Myocyte (in vitro differentiated cells): ENCODE data around the gene LGR4. TPM values are rescaled to one million over a fixed set of nuclear protein-coding genes. Genes with fewer than 3 reads are reported as not detected.
A peak's percentile ranks its signal among the peaks of the same experiment; 100 is the strongest.

Experiments used
- DNase-seq: peaks from one replicate; pipeline ENCODE4 v3.0.0-alpha.2; 2012; ENCODE audit warnings: low read depth
- total RNA-seq: library from RNA; depleted of rRNA; stranded (reverse); fragments of >200 nt; gene quantifications from 2 replicates; pipeline ENCODE4 v1.2.3, GENCODE V29; 2014

LGR4 gene
- total RNA-seq, 1 donor from 2014 or later = 17.7 TPM

- peak; percentile 41 for DNase-seq
These were observed 15.1 kb upstream of the LGR4 start for GRCh38 chr11:27487706-27488105.

DNA sequence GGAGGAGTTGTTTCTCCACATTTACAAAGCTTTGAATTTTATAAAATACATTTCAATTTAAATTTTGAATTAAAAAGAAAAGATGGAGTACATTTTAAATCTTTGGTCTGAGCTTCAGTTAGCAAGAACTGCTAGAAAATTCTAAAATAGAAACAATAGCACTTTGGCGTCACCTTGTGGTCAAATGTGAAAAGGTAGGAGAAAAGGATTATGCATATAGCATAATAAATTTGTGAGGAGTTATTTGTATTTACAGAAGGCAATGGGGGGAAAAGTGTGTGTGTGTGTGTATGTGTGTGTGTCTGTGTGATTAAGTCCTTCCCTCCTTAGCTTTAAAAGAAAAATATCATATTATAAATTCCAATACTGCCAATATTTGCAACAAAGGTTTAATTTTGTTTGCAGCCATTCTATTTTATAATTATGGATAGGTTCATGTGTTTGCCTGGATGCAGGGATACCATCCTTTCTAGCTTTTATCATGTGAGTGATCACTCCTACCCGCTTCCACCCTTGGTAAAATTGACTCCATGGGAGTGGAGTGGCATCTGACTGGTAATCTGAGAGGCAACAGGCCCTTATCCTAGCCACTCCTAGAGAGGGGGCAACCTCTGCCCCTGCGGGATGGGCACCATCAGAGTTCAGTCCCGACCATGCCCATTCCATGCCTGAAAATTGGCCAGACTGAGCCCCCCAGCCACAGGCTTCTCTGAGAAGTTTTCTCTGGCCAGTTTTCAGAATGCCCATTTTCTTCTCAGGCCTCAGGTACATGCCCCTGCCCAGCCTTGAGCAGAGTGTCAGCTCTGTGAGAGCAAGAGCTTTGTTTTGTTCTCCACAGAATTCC lies 13.6 kb upstream of the LGR4 start:
- peak; percentile 82 for DNase-seq

- DNase-seq = no peak
These were observed 10.2 kb upstream of the LGR4 start for GRCh38 chr11:27482793-27483192.

- DNase-seq = no peak
These were observed 9.4 kb upstream of the LGR4 start for GRCh38 chr11:27481992-27482391.

DNA sequence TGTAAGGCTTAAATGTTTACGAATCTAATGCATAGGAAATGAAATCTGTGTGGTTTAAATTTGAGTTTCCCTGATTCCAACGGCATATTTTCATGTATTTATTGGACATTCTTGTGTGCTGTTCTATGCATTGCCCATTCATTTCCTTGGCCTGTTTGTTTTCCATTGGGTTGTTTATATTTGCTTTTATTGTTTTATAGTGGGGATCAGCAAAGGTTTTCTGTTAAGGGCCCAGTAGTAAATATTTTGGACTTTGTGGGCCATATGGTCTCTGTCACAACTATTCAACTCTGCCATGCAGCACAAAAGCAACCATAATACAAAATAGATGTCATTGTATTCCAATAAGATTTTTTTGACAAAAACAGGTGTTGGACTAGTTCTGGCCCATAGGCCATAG lies 5.2 kb upstream of the LGR4 start:
- no peak for DNase-seq

DNA sequence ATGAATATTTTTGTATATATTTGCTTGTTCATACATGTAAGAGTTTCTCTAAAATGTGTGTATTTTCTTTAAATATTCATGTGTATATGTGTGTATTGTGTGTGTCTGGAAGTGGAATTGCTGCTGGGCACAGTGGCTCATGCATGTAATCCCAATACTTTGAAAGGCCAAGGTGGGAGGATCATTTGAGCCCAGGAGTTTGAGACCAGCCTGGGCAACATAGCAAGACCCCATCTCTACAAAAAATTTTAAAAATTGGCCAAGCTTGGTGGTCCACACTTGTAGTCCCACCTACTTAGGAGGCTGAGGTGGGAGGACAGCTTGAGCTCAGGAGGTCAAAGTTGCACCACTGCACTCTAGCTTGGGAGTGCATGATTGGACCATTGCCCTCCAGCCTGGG lies 4.7 kb upstream of the LGR4 start:
- no peak for DNase-seq

DNA sequence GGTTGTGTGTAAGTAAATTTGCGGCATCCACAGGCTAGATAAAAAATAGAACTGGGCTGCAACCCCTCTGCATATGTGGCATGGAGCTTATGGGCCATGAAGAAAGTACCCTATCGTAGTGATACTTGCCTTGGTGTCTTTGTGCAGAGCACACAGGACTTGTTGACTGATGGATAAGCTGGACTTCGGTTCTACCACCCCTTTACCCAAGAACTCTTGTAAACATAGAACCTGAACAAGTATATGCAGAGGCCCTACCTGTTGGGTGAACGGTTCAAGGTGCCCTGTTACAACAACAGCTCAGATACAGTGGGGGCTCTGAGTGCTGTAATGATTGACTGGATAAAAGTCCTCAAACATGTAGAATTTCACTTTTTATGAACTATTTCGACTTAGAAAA lies 3.0 kb upstream of the LGR4 start:
- no peak for DNase-seq

DNA sequence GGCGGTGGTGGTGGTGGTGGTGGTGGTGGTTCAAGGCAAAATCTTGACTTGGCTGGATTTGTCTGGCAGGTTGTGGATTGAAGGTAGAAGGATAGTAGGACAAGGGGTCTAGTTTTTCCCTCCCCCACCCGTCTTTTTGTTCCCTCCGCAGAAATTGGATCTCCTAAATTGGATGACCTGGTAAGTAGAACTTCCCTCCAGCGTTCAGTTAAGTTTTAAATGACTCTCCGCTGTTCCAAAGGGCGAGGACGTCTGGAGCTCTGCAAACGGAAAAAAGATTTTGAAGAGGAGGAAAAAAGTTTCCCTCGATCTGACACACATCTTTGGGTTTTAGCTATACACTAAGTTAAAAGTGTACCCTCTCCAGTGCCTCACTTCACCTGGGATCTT lies 422 bp upstream of the LGR4 start:
- DNase-seq = no peak

DNA sequence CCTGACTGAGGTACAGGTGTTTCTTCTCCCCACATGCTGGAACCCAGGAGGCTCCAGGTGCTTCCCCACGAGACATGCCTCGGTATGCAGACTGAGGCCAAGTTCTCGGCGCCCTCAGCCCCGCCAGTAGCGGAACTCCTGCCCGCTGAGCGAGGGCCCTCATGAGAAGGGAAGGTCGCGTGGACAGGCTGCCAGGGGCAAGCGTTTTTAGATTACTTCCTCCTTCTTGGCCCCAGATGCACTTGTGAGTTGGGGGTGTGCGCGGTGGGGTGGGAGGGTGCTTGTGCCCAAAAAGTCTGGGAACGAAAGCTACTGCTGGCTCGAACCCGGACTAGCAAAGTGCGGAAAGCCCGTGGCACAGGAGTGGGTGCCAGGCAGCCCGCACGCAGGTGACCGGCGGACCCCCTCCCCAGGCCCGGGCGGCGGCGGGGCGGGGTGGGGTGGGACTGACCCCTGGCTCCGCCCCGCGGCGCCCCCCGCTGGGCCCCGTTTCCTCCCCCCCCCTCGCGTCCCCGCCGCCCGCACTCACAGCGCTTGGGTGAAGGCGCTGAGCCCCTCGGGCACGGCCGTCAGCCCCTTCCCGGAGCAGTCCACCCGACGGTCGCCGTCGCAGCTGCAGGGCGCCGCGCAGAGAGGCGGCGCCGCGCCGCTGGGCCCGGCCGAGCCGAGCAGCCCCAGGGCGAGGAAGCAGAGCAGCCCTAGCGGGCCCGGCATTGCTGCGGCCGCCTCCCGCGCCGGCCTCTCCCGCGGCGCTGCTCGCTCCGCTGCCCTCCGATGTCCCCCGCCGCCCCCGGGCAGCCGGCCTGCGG lies 797 bp downstream of the LGR4 start:
- DNase-seq = peak; percentile 26

DNA sequence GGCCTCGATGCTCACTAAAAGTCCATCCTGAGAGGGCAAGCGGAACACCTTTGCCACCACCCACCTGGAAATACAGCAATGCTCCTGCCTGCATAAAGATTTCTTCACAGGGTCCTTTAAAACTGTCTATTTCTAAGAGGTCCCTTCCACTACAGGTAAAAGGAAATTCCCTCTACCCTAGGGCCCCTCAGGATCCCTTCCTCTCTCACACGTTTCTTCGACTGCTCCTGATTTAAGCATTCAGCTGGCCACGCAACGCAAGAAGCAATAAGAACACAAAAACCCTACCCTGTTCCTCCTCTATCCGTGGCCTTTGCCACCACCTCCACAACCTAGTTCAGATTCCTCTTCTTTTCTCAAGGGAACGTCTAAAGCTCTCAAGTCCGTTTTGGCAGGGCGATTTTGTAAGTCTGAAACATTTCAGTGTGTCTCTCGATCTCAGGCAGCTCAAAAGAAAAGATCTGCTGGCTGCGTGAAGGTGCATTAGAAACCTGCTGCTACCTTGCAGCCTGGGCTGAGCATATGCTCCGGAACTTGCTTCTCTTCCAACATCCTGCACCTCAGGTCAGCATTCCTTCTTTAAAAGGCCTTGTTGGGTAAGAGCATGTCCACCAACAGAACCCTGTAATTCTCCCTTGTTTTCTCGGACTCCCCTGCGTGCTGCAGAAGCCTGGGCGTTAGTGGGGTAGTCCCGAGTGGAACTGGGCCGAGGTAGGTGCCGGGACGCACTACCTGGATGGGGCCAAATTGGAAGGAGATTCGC lies 1.6 kb downstream of the LGR4 start:
- no peak for DNase-seq

DNA sequence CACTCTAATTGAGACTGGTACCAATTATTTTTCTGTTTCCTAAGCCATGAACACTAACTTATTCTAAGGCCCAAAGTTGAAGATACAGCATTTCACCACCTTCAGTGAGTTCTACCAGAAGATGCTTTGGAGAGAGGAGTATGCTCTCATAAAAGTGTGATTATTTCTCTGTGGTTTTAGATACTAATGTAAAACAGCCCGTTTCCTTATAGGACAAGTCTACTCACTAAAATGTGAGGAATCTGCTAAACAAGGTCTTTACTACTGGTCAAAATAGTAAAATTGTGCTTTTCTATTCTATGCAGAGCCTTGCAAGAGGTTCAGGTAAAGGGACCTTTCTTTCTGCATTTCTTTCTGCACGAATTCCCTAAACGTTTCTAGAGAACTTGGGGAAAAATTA lies 2.4 kb downstream of the LGR4 start:
- DNase-seq = no peak

DNA sequence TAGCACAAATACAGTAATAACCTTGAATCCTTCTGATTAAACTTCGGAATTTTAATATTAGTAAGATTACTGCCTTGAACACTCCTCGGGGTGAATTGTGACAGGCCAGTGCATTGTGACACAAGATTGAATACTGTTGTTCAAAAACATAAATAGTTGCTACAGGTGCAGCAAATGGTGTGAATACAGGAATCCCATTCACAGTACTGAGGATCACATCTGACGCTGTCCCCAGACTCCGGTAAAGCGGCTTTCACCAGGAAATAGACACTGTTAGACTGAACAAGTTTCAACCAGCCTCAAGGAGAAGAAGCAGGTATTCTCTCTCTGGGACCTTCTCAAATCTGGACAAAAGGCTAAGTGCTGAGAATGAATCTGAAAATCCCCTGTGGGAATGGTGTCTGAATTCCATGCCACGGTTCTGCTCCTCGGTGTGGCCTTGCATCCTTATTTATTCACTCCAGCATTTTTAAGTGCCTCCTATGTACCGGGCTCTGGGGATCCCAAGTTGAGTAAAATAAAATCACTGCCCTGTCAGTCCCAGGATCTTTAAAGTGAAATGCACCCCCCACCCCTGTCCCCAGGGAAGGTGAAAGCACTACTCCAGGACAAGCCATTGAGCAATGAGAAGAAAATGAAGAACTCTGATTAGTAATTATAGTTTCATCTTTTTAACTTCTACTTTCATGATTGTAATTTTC lies 3.4 kb downstream of the LGR4 start:
- DNase-seq = no peak

GRCh38 chr11:27468209-27468994 lies 4.2 kb downstream of the LGR4 start:
- DNase-seq = no peak

GRCh38 chr11:27467181-27467913 lies 5.2 kb downstream of the LGR4 start:
- no peak for DNase-seq

DNA sequence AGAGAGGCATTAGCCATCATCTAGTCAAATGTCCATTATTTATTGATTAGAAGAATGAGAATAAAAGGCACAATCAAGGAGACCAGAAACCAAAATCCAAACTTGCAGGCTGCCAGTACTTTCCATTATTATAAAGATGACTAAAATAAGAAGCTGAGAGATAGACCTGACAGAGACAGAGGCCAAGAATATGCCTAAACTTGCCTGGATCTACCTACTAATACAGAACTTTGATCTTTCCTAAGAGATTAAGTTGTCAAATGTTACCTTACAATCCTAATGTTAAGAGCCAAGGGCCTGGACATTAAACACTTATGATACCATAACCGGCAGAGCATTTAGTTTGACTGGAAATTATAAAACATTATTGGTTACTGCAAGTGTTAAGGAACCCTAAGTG lies 6.2 kb downstream of the LGR4 start:
- no peak for DNase-seq

GRCh38 chr11:27465629-27466028 lies 7.0 kb downstream of the LGR4 start:
- no peak for DNase-seq

- no peak for DNase-seq
These were observed 7.7 kb downstream of the LGR4 start for GRCh38 chr11:27464909-27465308.

DNA sequence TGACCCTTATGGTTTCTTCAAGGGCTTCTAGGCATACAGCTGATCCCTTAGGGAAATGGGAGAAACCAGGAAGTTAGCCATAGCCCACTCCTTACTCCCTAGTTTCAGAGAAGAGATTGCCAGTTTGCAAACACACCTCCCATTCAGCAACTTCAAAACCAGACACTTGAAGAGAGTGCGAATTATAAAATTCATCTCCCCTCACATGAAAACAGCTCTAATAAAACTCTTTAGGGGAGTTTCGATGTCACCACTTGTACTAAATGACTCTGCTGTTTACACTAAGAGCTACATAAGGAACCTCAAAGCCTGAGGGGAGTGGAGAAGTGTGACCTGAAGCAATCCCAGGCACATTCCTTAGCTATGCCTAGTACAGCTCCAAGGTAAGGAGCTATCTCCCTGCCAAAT lies 8.3 kb downstream of the LGR4 start:
- DNase-seq = no peak

DNA sequence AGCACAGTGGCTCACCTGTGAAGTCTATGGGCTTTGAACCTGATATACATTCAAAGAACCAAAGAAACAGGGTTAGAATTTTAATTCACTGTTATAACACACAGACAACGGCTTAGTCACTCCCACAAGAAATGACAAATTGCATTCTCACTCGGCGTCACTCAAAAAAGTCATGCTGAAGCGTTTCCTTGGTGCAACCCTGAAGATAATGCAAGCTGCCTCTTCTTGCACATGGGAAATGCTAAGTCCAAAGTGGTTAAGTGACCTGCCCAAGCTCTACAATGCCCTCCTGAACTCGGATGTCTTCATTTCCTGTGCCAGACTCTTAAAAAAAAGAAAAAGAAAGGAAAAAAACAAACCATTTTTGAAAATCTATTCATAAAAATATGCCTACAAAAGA lies 10.0 kb downstream of the LGR4 start:
- no peak for DNase-seq
